K562 (cell line): Measurements from ENCODE around the gene KLC3.

Experiments
- HDAC2 ChIP-seq: fragments of 450-650 bp; IDR thresholded peaks from 2 replicates; pipeline ENCODE4 v1.6.1; 2016; ENCODE audit warnings: mild to moderate bottlenecking
- MYC ChIP-seq, 2 experiments: fragments of 250-450 bp in 1 of 2; sonication (Bioruptor Pico) in 1 of 2; IDR thresholded peaks; 2 replicates each; pipeline versions ENCODE4 v1.5.1 to v1.6.1; 2012 to 2021; ENCODE audit warnings: low read depth in 2 of 2, borderline replicate concordance in 1 of 2, improper control_type of control experiment in 1 of 2, low read length in 1 of 2, mild to moderate bottlenecking in 1 of 2, moderate library complexity in 1 of 2
- NRF1 ChIP-seq, 2 experiments: fragments of 450-650 bp; IDR thresholded peaks in 1 of 2; conservative IDR thresholded peaks in 1 of 2; 2 replicates each; pipeline ENCODE4 v1.6.1; 2014; ENCODE audit warnings: mild to moderate bottlenecking in 2 of 2
- PTBP1 ChIP-seq: fragments of 200-400 bp; formaldehyde crosslinking; IDR thresholded peaks from 2 replicates; pipeline ENCODE4 v1.6.1; 2017; ENCODE audit warnings: low read depth, low read length
- RFX5 ChIP-seq: IDR thresholded peaks from 2 replicates; pipeline ENCODE4 v1.6.1; 2011; ENCODE audit warnings: low read depth, mild to moderate bottlenecking, improper control_type of control experiment, low read length
- TAF1 ChIP-seq: IDR thresholded peaks from 2 replicates; pipeline ENCODE4 v1.6.1; 2011; ENCODE audit warnings: mild to moderate bottlenecking, low read length, moderate library complexity; ENCODE audit not compliant: insufficient read depth, control insufficient read depth, severe bottlenecking; ENCODE audit errors: extremely low read depth
- ZSCAN29 ChIP-seq: fragments of 450-650 bp; IDR thresholded peaks from 2 replicates; pipeline ENCODE4 v1.6.1; 2017
- TF ChIP-seq, protein P1 (sequence below), 3 experiments: IDR thresholded peaks in 2 of 3; conservative IDR thresholded peaks in 1 of 3; 2 replicates each; pipeline ENCODE4 v1.5.1; 2011 to 2012; ENCODE audit warnings: low read length in 3 of 3, mild to moderate bottlenecking in 3 of 3, control low read depth in 2 of 3, improper control_type of control experiment in 1 of 3, inconsistent platforms in 1 of 3, low read depth in 1 of 3, mixed read lengths in 1 of 3, moderate library complexity in 1 of 3; ENCODE audit not compliant: insufficient read depth in 2 of 3
- TF ChIP-seq, protein P2 (sequence below): sonication (generic); formaldehyde crosslinking; IDR thresholded peaks from 2 replicates; pipeline ENCODE4 v1.8.1; 2023; ENCODE audit warnings: mild to moderate bottlenecking, missing genetic modification reagents, moderate library complexity
- TF ChIP-seq, protein P3 (sequence below): sonication (generic); formaldehyde crosslinking; IDR thresholded peaks from 2 replicates; pipeline ENCODE4 v1.8.0; 2022; ENCODE audit warnings: missing genetic modification reagents, mild to moderate bottlenecking, borderline replicate concordance

DNA sequence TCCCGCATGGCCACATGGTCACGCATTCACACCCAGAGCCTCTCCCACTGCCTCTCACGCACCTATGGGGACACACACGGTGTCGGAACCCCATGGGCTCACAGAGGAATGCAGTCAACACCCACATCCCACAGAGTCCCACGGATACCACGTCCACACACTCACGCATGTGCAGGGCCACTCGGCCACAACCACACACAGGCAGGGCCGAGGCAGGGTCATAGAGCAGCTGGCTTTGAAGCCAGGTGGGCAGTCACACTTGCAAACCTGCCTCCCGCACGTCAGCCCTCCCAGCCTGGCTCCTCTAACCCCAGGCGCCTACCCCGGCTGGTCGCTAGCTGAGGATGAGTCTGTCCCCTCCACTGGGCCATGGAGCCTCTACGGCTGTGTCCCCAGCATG, 21.7 kb downstream of the KLC3 start:
- TF ChIP-seq ZSCAN29 (no peak), RFX5 (no peak), PTBP1 (no peak), TAF1 (no peak), MYC (IDR thresholded peaks at IDR 0.05; ENCODE audit: low read depth, low read length) (no peak), MYC (CRISPR knock-in tag; IDR thresholded peaks at IDR 0.05; ENCODE audit: borderline replicate concordance, low read depth) (no peak), HDAC2 (no peak), NRF1 (conservative IDR thresholded peaks at IDR 0.05 in 1 of 2, IDR thresholded peaks at IDR 0.05 in 1 of 2) (no peak)
- TF ChIP-seq, protein P1, sequence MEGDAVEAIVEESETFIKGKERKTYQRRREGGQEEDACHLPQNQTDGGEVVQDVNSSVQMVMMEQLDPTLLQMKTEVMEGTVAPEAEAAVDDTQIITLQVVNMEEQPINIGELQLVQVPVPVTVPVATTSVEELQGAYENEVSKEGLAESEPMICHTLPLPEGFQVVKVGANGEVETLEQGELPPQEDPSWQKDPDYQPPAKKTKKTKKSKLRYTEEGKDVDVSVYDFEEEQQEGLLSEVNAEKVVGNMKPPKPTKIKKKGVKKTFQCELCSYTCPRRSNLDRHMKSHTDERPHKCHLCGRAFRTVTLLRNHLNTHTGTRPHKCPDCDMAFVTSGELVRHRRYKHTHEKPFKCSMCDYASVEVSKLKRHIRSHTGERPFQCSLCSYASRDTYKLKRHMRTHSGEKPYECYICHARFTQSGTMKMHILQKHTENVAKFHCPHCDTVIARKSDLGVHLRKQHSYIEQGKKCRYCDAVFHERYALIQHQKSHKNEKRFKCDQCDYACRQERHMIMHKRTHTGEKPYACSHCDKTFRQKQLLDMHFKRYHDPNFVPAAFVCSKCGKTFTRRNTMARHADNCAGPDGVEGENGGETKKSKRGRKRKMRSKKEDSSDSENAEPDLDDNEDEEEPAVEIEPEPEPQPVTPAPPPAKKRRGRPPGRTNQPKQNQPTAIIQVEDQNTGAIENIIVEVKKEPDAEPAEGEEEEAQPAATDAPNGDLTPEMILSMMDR (IDR thresholded peaks at IDR 0.05 in 2 of 3, conservative IDR thresholded peaks at IDR 0.05 in 1 of 3; ENCODE audit: insufficient read depth in 2 of 3, low read depth in 1 of 3, low read length in 3 of 3): no peak
- TF ChIP-seq, protein P2, sequence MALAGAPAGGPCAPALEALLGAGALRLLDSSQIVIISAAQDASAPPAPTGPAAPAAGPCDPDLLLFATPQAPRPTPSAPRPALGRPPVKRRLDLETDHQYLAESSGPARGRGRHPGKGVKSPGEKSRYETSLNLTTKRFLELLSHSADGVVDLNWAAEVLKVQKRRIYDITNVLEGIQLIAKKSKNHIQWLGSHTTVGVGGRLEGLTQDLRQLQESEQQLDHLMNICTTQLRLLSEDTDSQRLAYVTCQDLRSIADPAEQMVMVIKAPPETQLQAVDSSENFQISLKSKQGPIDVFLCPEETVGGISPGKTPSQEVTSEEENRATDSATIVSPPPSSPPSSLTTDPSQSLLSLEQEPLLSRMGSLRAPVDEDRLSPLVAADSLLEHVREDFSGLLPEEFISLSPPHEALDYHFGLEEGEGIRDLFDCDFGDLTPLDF (CRISPR knock-in tag): no peak
- TF ChIP-seq, protein P3, sequence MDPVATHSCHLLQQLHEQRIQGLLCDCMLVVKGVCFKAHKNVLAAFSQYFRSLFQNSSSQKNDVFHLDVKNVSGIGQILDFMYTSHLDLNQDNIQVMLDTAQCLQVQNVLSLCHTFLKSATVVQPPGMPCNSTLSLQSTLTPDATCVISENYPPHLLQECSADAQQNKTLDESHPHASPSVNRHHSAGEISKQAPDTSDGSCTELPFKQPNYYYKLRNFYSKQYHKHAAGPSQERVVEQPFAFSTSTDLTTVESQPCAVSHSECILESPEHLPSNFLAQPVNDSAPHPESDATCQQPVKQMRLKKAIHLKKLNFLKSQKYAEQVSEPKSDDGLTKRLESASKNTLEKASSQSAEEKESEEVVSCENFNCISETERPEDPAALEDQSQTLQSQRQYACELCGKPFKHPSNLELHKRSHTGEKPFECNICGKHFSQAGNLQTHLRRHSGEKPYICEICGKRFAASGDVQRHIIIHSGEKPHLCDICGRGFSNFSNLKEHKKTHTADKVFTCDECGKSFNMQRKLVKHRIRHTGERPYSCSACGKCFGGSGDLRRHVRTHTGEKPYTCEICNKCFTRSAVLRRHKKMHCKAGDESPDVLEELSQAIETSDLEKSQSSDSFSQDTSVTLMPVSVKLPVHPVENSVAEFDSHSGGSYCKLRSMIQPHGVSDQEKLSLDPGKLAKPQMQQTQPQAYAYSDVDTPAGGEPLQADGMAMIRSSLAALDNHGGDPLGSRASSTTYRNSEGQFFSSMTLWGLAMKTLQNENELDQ: no peak
